Breast epithelium (tissue), 3 donors: ENCODE data around the gene MT1X.

Source experiments
- CTCF ChIP-seq, 3 donors: fragments of 450-650 bp; IDR thresholded peaks; one replicate each; pipeline ENCODE4 v1.5.1; 2016 to 2017; ENCODE audit warnings: antibody characterized with exemption in 3 of 3, mild to moderate bottlenecking in 3 of 3, moderate library complexity in 3 of 3
- POLR2A ChIP-seq: fragments of 450-650 bp; IDR thresholded peaks from one replicate; pipeline ENCODE4 v1.6.1; 2016; ENCODE audit warnings: antibody characterized with exemption, mild to moderate bottlenecking, moderate library complexity

- TF ChIP-seq POLR2A: no peak
- TF ChIP-seq CTCF (IDR thresholded peaks at IDR 0.05): no peak
These were observed 45.8 kb downstream of the MT1X start for GRCh38 chr16:56728027-56728426.
